ENCODE measurements around the gene LRMDA. TPM values are rescaled to one million over a fixed set of nuclear protein-coding genes. Genes with fewer than 3 reads are reported as not detected.
A peak's percentile ranks its signal among the peaks of the same experiment; 100 is the strongest.

Gene LRMDA
- total RNA-seq, 4 donors from 2014 or later: 0.88 to 14.1 (median 5.1) TPM; not detected in 1

- no peak overlapping the region for H3K4me3 ChIP-seq
- no peak for TF ChIP-seq POLR2A (IDR thresholded peaks at IDR 0.05)
- DNase-seq: no peak
- no peak overlapping the region for H3K27ac ChIP-seq
- H3K36me3 ChIP-seq: no peaks in the 10 kb centered on the region
- no peaks in the 10 kb centered on the region for H3K9me3 ChIP-seq
- H3K4me1 ChIP-seq: peaks cover 0 to 18% (median 8%) of the 10 kb centered on the region in 3 donors
- WGBS, 2 donors: 74 to 81% methylated on average over 1 of the region's 1 CpG
- intact Hi-C loops (cut with DNase I): no loop called here
- H3K27me3 ChIP-seq: no peaks in the 10 kb centered on the region
Measured at GRCh38 chr10:76436981-76437380, 1005.6 kb downstream of the LRMDA start.

DNA sequence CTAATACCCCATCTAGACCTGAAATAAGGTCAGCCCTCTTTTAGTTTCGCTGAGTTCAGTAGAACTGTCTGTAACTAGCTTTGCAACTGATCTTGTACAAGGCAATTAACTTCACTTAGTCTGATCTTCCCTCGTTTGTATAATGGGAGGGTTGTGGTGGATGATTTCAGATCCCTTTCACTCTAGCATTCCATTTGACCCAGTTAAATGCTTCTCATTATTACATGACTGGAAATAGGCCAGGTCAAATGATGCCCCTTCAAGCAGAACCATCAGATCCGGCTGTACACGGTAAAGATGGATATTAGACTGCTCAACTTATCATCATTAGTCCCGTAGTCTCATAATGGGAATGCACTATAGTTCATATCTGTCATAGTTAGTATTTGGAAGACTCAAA, 1009.0 kb downstream of the LRMDA start:
- 79 to 82% methylated on average over 5 of the region's 5 CpGs for WGBS, 2 donors
- Histone ChIP-seq H3K4me1 (peaks cover 0 to 17% (median 5%) of the 10 kb centered on the region in 3 donors), H3K4me3 (no peak overlapping the region), H3K36me3 (no peaks in the 10 kb centered on the region), H3K9me3 (no peaks in the 10 kb centered on the region), H3K27ac (no peak overlapping the region), H3K27me3 (no peaks in the 10 kb centered on the region)
- DNase-seq: no peak
- intact Hi-C loops (cut with DNase I): no loop called here
- TF ChIP-seq POLR2A (IDR thresholded peaks at IDR 0.05): no peak
- TF ChIP-seq, protein P1, sequence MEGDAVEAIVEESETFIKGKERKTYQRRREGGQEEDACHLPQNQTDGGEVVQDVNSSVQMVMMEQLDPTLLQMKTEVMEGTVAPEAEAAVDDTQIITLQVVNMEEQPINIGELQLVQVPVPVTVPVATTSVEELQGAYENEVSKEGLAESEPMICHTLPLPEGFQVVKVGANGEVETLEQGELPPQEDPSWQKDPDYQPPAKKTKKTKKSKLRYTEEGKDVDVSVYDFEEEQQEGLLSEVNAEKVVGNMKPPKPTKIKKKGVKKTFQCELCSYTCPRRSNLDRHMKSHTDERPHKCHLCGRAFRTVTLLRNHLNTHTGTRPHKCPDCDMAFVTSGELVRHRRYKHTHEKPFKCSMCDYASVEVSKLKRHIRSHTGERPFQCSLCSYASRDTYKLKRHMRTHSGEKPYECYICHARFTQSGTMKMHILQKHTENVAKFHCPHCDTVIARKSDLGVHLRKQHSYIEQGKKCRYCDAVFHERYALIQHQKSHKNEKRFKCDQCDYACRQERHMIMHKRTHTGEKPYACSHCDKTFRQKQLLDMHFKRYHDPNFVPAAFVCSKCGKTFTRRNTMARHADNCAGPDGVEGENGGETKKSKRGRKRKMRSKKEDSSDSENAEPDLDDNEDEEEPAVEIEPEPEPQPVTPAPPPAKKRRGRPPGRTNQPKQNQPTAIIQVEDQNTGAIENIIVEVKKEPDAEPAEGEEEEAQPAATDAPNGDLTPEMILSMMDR (IDR thresholded peaks at IDR 0.05): no peak

GRCh38 chr10:76442113-76442512, 1010.7 kb downstream of the LRMDA start:
- TF ChIP-seq, protein P1 (IDR thresholded peaks at IDR 0.05): no peak
- no peak for TF ChIP-seq POLR2A (IDR thresholded peaks at IDR 0.05)
- H3K9me3 ChIP-seq: no peaks in the 10 kb centered on the region
- no peak overlapping the region for H3K27ac ChIP-seq
- H3K4me1 ChIP-seq: peaks cover 0 to 9% (median 5%) of the 10 kb centered on the region in 3 donors
- H3K36me3 ChIP-seq: no peaks in the 10 kb centered on the region
- no peaks in the 10 kb centered on the region for H3K27me3 ChIP-seq
- no peak overlapping the region for H3K4me3 ChIP-seq
- intact Hi-C loops (cut with DNase I): no loop called here
- 83 to 91% methylated on average over 5 of the region's 5 CpGs for WGBS, 2 donors
- no peak for DNase-seq

DNA sequence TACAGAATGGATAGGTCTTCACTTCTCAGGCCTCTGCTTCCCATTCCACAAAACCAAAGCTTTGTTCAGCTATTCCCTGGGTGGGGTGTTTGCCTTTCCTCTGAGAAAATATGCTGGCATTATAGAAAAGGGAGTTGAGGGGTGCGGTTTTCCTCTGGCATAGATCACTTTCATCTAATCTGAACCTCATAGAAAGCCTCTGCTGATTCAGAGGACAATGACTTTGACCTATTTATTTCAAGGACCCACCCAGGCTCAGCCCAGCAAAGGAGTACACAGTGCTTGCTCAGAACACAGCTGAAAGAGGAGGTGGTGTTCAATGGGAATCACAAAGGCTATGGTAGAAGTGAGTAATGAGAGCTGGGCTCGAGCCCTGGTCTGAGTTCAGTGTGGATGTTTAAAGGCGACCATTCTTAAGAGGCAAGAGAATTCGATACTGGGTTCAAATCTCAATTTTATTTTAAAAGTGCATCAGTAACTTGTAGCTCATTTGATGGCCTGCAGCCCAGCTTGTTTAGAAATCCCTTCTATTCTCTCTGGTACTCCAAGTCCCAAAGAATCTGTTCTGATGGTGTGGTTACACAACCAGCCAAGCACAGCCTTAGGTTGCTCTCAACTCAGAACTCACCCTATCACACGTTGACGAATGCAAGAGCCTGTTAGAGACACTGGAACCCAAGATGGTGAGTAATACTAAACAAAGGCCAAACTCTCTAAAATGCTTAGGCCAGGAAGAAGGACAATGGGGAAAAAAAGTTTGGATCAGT, 1012.8 kb downstream of the LRMDA start:
- Histone ChIP-seq H3K36me3 (no peaks in the 10 kb centered on the region), H3K4me3 (no peak overlapping the region), H3K27me3 (no peaks in the 10 kb centered on the region), H3K27ac (peak overlapping the region in 3 of 4 donors; percentile 40 to 80 (median 62)), H3K4me1 (peaks cover 0 to 9% (median 5%) of the 10 kb centered on the region in 3 donors), H3K9me3 (no peaks in the 10 kb centered on the region)
- intact Hi-C loops (cut with DNase I): no loop called here
- 70 to 74% methylated on average over 6 of the region's 6 CpGs for WGBS, 2 donors
- TF ChIP-seq, protein P1 (IDR thresholded peaks at IDR 0.05): no peak
- TF ChIP-seq POLR2A (IDR thresholded peaks at IDR 0.05): no peak
- DNase-seq: no peak

- intact Hi-C loops (cut with DNase I): no loop called here
- 61 to 76% methylated on average over 1 of the region's 1 CpG for WGBS, 2 donors
- Histone ChIP-seq H3K4me3 (no peak overlapping the region), H3K4me1 (peaks cover 0 to 9% (median 5%) of the 10 kb centered on the region in 3 donors), H3K27me3 (no peaks in the 10 kb centered on the region), H3K27ac (no peak overlapping the region), H3K9me3 (no peaks in the 10 kb centered on the region), H3K36me3 (no peaks in the 10 kb centered on the region)
- no peak for TF ChIP-seq POLR2A (IDR thresholded peaks at IDR 0.05)
- DNase-seq: no peak
Measured at GRCh38 chr10:76447578-76447977, 1016.2 kb downstream of the LRMDA start.

DNA sequence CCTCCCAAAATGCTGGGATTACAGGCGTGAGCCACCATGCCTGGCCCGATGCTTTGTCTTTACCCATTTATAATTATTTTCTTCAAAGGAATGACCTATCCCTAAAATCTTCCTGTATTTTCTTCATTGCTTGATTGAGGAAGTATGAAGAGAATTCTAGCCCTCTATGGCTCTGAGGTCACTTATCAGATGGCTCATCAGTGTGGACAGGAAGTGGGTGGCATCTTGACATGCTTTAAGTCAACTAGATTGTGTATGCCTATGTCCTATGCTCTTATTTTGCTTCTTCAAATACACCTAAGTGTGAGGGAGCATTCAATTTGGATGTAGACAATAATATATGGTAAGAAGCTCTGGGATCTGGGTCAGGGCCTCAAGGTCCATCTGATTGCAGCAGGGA, 1020.5 kb downstream of the LRMDA start:
- intact Hi-C loops (cut with DNase I): no loop called here
- no peak for TF ChIP-seq POLR2A (IDR thresholded peaks at IDR 0.05)
- Histone ChIP-seq H3K9me3 (no peaks in the 10 kb centered on the region), H3K27ac (no peak overlapping the region), H3K4me3 (no peak overlapping the region), H3K4me1 (no peaks in the 10 kb centered on the region), H3K27me3 (no peaks in the 10 kb centered on the region), H3K36me3 (no peaks in the 10 kb centered on the region)
- DNase-seq: no peak
- 90 to 100% methylated on average over 2 of the region's 2 CpGs for WGBS, 2 donors
